PC-9 (cell line): ENCODE results near the gene PRR13. TPM values are rescaled to one million over a fixed set of nuclear protein-coding genes. Genes with fewer than 3 reads are reported as not detected.
"Not testable (repeated sequence)": the region's sequence is repeated elsewhere in the genome, so short reads cannot be mapped to it uniquely, and the experiment has no call there.

Experiments used
- BruUV-seq: library from RNA; stranded (reverse); fragments of 400-500 nt; replicated peaks from 2 replicates; lab custom pipeline; 2021; lab: Mats Ljungman, UMichigan
- CTCF ChIA-PET: fragments of 300-600 bp; sonication (Branson Sonifier 250); formaldehyde crosslinking; loops from one replicate; lab custom pipeline; 2022; ENCODE audit warnings: antibody characterized with exemption; lab: Charles Lee
- POLR2A ChIA-PET: fragments of 300-600 bp; sonication (Branson Sonifier 250); formaldehyde crosslinking; loops from one replicate; lab custom pipeline; 2022; ENCODE audit warnings: antibody characterized with exemption; ENCODE audit not compliant: unreplicated experiment; lab: Charles Lee
- DNase-seq, 2 experiments: peaks; one replicate each; pipeline versions ENCODE4 v3.0.0 to v3.0.0-alpha.2; 2015 to 2022; ENCODE audit warnings: mixed read lengths in 1 of 2
- H2AFZ ChIP-seq: fragments of 200-600 bp; sonication (generic); 2 replicates; pipeline ENCODE4 v1.8.1; 2017; ENCODE audit warnings: antibody characterized with exemption
- H3F3A ChIP-seq: fragments of 200-600 bp; sonication (generic); 2 replicates; pipeline ENCODE4 v1.8.1; 2017; ENCODE audit warnings: antibody characterized with exemption, mild to moderate bottlenecking, low read depth; ENCODE audit not compliant: insufficient read depth
- H3K27ac ChIP-seq: fragments of 200-600 bp; sonication (generic); 2 replicates; pipeline ENCODE4 v1.6.1; 2016; ENCODE audit warnings: mixed run types
- H3K27me3 ChIP-seq: fragments of 200-600 bp; sonication (generic); 2 replicates; pipeline ENCODE4 v1.6.1; 2016; ENCODE audit warnings: low read depth, mixed run types; ENCODE audit not compliant: insufficient read depth
- H3K36me3 ChIP-seq: fragments of 200-600 bp; sonication (generic); 2 replicates; pipeline ENCODE4 v1.6.1; 2016; ENCODE audit warnings: low read depth, mixed run types
- H3K4me1 ChIP-seq: fragments of 200-600 bp; sonication (generic); replicated peaks from 2 replicates; pipeline ENCODE4 v1.6.1; 2016; ENCODE audit warnings: mixed run types; ENCODE audit not compliant: insufficient read depth
- H3K4me2 ChIP-seq: fragments of 200-600 bp; sonication (generic); 2 replicates; pipeline ENCODE4 v1.6.1; 2017; ENCODE audit warnings: mixed run types
- H3K4me3 ChIP-seq: fragments of 200-600 bp; sonication (generic); 2 replicates; pipeline ENCODE4 v1.6.1; 2016; ENCODE audit warnings: mixed run types
- H3K79me2 ChIP-seq: fragments of 200-600 bp; sonication (generic); 2 replicates; pipeline ENCODE4 v1.6.1; 2017; ENCODE audit warnings: low read depth, mixed run types
- H3K9me2 ChIP-seq: fragments of 200-600 bp; sonication (generic); 2 replicates; pipeline ENCODE4 v1.8.1; 2017; ENCODE audit warnings: mild to moderate bottlenecking; ENCODE audit not compliant: insufficient read depth
- H3K9me3 ChIP-seq: fragments of 200-600 bp; sonication (generic); 2 replicates; pipeline ENCODE4 v1.8.1; 2016; ENCODE audit warnings: low read depth; ENCODE audit not compliant: insufficient read depth
- H4K20me1 ChIP-seq: fragments of 200-600 bp; sonication (generic); 2 replicates; pipeline ENCODE4 v1.8.1; 2017; ENCODE audit not compliant: insufficient read depth
- EZH2 ChIP-seq: fragments of 200-600 bp; sonication (generic); IDR thresholded peaks from 2 replicates; pipeline ENCODE4 v1.8.0; 2017; ENCODE audit warnings: antibody characterized with exemption, low read depth
- intact Hi-C: fragments of 100-400 bp; cut with micrococcal nuclease; formaldehyde crosslinking; loops from one replicate; pipeline ENCODE4 v1.10.0; 2022; ENCODE audit not compliant: unreplicated experiment
- total RNA-seq: library from RNA; stranded (reverse); gene quantifications from 2 replicates; pipeline ENCODE4 v1.2.3, GENCODE V29; 2021
- TF ChIP-seq, protein P1 (sequence below): fragments of 200-600 bp; sonication (generic); conservative IDR thresholded peaks from 2 replicates; pipeline ENCODE4 v1.6.1; 2017; ENCODE audit warnings: mixed run types, antibody characterized with exemption, mild to moderate bottlenecking, moderate library complexity

Gene PRR13
- total RNA-seq, 1 experiment from 2014 or later = 203 TPM

DNA sequence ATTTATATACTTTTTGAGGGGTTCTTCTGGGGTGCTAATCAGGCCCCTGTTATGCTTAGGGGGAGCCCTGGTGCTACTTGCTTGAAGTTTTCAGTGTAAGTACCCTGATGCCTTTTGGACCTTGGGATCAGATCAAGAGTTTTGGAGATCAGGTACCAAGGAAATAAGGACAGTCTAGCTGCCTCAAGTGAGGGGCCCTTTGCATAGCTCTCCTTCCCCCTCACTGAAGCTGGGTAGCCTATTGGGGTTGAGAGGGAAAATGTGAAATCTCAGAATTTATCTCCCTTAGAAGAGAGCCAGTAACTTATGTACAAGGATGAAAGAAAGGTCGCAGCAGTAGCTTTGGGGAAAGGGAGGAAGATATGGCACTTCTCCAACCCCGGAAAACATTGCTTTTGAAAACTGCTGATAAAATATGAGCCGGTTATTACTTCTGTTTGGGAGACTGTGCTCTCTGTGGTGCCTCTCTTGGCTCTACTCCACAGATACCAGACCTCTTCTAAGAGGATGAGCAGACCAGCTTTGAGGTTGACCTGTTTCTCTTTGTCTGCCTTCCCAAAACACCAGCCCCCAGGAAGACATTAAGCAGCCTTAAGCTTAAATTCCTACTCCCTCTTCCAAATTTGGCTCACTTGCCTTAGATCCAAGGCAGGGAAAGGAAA lies 26.6 kb upstream of the PRR13 start:
- Histone ChIP-seq H2AFZ (no peak overlapping the region), H3K4me1 (peaks cover 7% of the 10 kb centered on the region; the same call in 1 of the 2 replicates), H3K9me3 (no peaks in the 10 kb centered on the region), H4K20me1 (no peaks in the 10 kb centered on the region), H3K36me3 (peaks cover 23% of the 10 kb centered on the region), H3K9me2 (no peaks in the 10 kb centered on the region), H3K4me3 (no peak overlapping the region), H3K27me3 (no peaks in the 10 kb centered on the region), H3K27ac (no peak overlapping the region), H3K79me2 (no peaks in the 10 kb centered on the region), H3F3A (peaks cover 52% of the 10 kb centered on the region), H3K4me2 (no peak overlapping the region)
- intact Hi-C loops = no loop called here
- ChIA-PET POLR2A (interaction anchor here (0.6 to 0.7 kb wide), 4 partner anchors 13 to 385 kb away, joined by 3 to 9 read pairs (median 6); no protein-coding TSS in a partner anchor), CTCF (no interaction called here)
- no peak for TF ChIP-seq EZH2
- TF ChIP-seq, protein P1, sequence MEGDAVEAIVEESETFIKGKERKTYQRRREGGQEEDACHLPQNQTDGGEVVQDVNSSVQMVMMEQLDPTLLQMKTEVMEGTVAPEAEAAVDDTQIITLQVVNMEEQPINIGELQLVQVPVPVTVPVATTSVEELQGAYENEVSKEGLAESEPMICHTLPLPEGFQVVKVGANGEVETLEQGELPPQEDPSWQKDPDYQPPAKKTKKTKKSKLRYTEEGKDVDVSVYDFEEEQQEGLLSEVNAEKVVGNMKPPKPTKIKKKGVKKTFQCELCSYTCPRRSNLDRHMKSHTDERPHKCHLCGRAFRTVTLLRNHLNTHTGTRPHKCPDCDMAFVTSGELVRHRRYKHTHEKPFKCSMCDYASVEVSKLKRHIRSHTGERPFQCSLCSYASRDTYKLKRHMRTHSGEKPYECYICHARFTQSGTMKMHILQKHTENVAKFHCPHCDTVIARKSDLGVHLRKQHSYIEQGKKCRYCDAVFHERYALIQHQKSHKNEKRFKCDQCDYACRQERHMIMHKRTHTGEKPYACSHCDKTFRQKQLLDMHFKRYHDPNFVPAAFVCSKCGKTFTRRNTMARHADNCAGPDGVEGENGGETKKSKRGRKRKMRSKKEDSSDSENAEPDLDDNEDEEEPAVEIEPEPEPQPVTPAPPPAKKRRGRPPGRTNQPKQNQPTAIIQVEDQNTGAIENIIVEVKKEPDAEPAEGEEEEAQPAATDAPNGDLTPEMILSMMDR = no peak
- DNase-seq = no peak
- BruUV-seq = TSS peak; percentile 4

DNA sequence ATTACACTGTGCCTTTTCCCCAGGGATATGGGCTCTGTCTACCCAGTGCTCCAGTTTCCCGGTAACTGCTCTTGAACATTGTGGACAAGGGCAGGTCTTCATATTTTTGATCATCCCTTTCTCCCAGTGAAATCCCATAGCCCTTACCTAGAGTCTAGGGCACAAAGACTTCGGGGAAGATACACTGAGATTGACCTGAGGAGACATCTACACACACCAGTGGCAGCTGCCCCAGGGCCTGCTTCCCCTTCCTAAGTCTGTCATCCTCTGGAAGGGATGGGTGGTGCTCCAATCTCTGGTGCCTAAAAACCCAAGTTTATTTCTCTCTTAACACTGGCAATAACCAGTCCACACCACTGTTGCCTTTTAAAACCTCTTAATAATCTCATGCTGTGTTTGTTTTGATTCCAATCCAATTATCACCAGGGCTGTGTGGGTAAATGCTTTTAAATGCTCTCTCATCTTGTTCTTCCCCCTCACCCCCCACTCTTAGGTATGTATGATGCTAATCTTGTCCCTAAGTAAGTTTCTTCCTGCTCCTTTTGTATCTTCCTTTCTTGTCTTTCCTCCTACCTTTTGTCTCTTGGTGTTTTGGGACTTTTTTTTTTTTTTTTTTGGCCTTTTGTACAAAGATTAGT lies 25.7 kb upstream of the PRR13 start:
- H3K27ac ChIP-seq, intact Hi-C loops: not testable (repeated sequence)

GRCh38 chr12:53417291-53417816 lies 24.2 kb upstream of the PRR13 start:
- intact Hi-C loops = not testable (repeated sequence)

More for the DNA sequence above, 25.7 kb upstream of the PRR13 start:
- CTCF ChIA-PET = interaction anchor here (0.6 kb wide), 1 partner anchor 62 kb away, joined by 5 read pairs; no protein-coding TSS in a partner anchor
- H3K79me2 ChIP-seq, H3K4me2 ChIP-seq, H3K27me3 ChIP-seq, BruUV-seq, POLR2A ChIA-PET, DNase-seq, H3K9me3 ChIP-seq, H3K9me2 ChIP-seq, H2AFZ ChIP-seq, H4K20me1 ChIP-seq, H3K4me3 ChIP-seq: not testable (repeated sequence)
- Histone ChIP-seq H3F3A (peaks cover 60% of the 10 kb centered on the region), H3K36me3 (peaks cover 21% of the 10 kb centered on the region), H3K4me1 (peaks cover 16% of the 10 kb centered on the region)

GRCh38 chr12:53418221-53418620 lies 23.3 kb upstream of the PRR13 start:
- Histone ChIP-seq H3K9me3 (no peaks in the 10 kb centered on the region), H3K27ac (no peak overlapping the region), H3K36me3 (peaks cover 6% of the 10 kb centered on the region; the same call in 1 of the 2 replicates), H3K79me2 (no peaks in the 10 kb centered on the region), H3K9me2 (no peaks in the 10 kb centered on the region), H3K4me3 (no peak overlapping the region), H2AFZ (no peak overlapping the region), H4K20me1 (no peaks in the 10 kb centered on the region), H3K4me2 (no peak overlapping the region), H3K27me3 (no peaks in the 10 kb centered on the region), H3K4me1 (peaks cover 21% of the 10 kb centered on the region), H3F3A (peaks cover 55% of the 10 kb centered on the region)
- POLR2A ChIA-PET = interaction anchor here (0.6 to 0.8 kb wide), 3 partner anchors 35 to 93 kb away, joined by 3 to 15 read pairs (median 8); no protein-coding TSS in a partner anchor
- TF ChIP-seq, protein P1 = no peak
- TF ChIP-seq EZH2 = no peak
- intact Hi-C loops = no loop called here
- no peak for DNase-seq
- no TSS peak for BruUV-seq
- CTCF ChIA-PET = interaction anchor here (0.6 kb wide), 2 partner anchors 81 to 96 kb away, joined by 3 read pairs; no protein-coding TSS in a partner anchor

More at GRCh38 chr12:53417291-53417816, 24.2 kb upstream of the PRR13 start:
- ChIA-PET POLR2A (interaction anchor here (0.6 to 0.7 kb wide), 2 partner anchors 17 to 76 kb away, joined by 4 to 6 read pairs; no protein-coding TSS in a partner anchor), CTCF (interaction anchor here (0.6 to 0.7 kb wide), 3 partner anchors 23 to 64 kb away, joined by 3 to 9 read pairs (median 4); no protein-coding TSS in a partner anchor)
- H4K20me1 ChIP-seq, H3K9me3 ChIP-seq, DNase-seq, H3K27ac ChIP-seq, H3K36me3 ChIP-seq, H3K4me2 ChIP-seq, H3K27me3 ChIP-seq, H2AFZ ChIP-seq, H3K4me3 ChIP-seq, H3K79me2 ChIP-seq, BruUV-seq, H3K9me2 ChIP-seq: not testable (repeated sequence)
- H3K4me1 ChIP-seq = peaks cover 21% of the 10 kb centered on the region
- peaks cover 58% of the 10 kb centered on the region for H3F3A ChIP-seq
